IPS DF 4.7 (cell line): ENCODE results near the gene TNFRSF21.
"Not testable (repeated sequence)": the region's sequence is repeated elsewhere in the genome, so short reads cannot be mapped to it uniquely, and the experiment has no call there.

Source experiments
- DNase-seq: peaks from one replicate; pipeline ENCODE4 v3.0.0-alpha.2; 2013; ENCODE audit warnings: low spot score; ENCODE audit errors: extremely low read depth

TNFRSF21 gene

DNA sequence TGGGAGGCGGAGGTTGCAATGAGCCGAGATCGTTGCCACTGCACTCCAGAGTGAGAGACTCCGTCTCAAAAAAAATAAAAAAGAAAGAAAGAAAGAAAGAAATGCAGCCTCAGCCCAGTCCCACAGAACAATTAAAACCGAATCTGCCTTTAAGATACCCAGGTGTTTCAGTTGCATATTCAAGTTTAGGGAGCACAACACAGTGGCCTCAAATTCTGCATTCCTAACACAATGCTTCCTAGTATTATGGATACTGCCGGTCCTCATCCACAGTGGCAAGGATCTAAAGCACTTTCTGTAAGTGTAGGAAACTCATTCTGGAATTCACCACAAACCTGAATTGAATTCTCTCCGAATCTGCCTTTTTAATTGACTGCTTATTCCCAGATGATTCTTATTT lies 80.5 kb downstream of the TNFRSF21 start:
- DNase-seq, result no peak

DNA sequence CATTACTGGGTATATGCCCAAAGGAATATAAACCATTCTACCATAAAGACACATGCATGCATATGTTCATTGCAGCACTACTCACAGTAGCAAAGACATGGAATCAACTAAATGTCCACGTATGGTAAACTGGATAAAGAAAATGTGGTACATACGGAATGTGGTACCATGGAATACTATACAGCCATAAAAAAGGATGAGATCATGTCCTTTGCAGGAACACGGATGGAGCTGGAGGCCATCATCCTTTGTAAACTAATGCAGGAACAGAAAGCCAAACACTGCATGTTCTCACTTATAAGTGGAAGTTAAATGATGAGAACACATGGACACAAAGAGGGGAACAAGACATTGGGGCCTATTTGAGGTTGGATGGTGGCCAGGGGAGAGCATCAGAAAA lies 81.6 kb downstream of the TNFRSF21 start:
- not testable (repeated sequence) for DNase-seq

DNA sequence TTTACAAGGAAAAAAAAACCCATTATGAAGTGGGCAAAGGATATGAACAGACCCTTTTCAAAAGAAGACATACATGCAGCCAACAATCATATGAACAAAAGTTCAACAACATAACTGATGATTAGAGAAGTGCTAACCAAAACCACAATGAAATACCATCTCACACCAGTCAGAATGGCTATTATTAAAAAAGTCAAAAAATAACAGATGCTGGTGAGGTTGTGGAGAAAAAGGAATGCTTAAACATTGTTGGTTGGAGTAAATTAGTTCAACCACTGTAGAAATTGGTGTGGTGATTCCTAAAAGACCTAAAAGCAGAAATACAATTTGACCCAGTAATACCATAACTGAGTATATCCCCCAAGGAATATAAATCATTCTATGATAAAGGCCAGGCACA lies 86.5 kb downstream of the TNFRSF21 start:
- DNase-seq, result not testable (repeated sequence)

DNA sequence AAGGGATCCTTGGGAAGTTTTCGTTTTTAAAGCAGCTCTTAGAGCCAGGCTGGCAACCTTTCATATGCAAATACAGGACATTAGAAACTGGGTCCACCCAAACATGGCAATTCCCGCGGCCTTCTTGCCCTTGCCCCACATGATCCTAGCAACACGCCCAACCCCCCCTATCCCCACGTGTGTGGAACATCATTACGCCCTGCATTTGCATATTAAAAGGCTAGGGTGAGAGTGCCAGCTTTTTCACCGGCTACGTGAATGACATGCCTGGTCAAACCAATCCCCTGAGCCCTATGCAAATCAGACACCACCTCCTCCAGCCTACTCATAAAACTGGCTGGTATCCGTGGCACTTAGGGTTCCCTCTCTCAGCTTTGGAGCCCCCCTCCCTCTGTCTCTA lies 88.1 kb downstream of the TNFRSF21 start:
- DNase-seq, result peak; percentile 51

DNA sequence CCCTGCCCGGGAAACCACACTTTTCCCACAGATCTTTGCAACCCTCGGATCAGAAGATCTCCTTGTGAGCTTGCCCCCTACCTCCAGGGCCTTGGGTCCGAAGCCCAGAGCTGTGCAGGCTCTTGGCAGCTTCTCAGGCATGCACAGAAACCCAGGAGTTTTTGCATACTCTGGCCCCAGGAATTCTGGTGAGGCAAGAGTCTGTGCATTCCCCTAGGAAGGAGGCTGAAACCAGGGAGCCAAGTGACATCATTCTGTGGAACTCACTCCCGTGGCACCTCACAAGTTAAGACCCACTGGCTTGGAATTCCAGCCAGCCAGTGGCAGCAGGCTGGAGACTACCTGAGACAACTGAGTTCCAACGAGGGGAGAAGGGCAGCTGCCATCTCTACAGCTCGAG lies 100.1 kb downstream of the TNFRSF21 start:
- no peak for DNase-seq

DNA sequence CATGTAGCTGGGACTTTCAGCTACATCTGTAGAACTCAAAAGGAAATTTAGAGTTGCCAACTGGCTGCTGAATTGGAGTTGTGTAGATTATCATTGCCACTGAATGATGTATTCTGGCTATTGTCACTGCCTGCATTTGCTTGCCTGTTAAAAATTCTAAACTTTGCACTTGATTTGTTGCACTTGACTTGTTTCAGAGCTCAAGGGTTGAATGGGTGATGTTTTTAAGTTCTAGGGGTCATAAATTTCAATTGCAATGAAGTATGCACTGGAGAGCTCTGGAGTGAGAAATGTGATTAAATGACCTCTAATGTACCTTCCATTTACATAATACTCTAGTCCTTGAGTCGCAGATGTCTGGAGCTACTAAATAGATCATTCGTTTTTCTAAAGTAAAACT lies 102.4 kb downstream of the TNFRSF21 start:
- DNase-seq, result no peak

DNA sequence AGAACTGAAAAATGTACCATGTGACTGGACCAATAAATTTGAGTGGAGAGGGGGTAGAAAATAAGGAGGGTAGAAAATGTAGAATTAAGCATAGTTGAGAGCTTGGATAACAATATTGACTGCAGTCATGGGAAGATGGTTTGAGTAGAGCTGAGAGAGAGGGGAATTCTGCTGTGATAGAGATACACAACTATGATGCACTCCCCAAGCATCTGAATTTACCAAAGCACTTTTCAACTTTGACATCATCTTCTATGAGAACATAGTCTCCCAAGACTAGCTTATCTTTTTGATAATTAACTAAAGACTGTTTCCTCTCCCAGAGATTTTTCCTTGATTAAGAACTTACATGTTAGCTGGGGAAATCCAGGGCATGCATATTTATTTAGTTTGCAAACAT lies 103.1 kb downstream of the TNFRSF21 start:
- no peak for DNase-seq

DNA sequence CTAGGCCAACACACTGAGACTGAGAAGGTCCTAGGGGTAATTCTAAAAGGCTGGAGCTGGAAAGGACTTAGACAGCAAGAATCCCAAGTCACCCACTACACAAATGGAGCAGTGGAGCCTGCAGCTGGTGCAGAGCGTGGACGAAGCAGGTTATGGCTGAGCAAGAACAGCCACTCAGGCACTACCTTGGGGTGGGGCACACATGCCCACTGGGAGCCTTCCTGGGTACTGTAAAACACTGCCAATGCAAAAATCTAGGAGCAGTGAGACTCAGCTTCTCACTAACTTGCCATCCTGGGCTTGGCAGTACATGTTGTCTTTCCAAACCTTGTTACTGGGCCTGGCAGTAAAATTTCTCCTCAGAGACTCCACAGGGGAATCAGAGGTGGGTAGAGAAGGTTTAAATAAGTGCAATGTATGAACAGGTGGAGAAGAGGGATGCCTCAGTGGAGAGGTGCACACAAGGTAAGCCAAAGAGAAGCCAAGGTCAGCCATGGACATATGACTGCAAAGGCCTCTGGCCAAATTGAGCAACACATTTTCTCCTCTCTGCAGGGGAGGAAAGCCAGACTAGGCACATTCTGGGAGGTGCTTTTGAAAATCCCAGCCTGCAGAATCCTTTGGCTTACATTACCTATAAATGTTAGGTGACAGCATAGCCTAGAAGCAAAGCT lies 105.6 kb downstream of the TNFRSF21 start:
- no peak for DNase-seq

DNA sequence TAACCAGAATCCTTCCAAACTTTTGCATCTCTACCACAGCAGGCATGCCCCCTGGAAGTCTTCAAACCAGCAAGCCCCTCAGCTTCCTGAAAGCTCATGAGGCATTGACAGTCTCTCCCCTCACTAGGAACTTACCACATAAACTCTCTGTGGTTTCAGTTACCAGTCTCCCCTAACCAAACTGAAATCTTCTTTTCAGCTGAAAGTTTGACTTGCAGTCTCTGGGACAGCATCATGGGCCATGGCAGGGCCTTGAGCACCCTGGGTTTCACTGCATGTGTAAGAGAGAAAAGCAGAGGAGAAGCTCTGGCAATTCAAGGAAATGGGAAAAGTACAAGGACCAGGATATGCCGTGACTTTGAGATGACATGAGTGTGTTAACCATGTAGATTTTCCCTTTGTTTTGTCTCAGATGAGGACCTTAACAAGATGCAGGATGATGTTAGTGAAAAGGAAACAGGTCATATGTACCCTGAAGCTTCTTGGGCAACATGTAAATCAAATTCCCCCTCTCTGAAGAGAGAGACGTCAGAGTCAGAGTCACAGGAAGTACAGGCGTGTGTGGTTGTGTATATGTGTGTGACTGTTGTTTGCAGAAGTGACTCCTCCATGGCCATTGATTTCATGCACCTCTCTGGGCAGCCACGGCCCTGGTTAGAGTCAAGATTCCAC lies 106.3 kb downstream of the TNFRSF21 start:
- no peak for DNase-seq

DNA sequence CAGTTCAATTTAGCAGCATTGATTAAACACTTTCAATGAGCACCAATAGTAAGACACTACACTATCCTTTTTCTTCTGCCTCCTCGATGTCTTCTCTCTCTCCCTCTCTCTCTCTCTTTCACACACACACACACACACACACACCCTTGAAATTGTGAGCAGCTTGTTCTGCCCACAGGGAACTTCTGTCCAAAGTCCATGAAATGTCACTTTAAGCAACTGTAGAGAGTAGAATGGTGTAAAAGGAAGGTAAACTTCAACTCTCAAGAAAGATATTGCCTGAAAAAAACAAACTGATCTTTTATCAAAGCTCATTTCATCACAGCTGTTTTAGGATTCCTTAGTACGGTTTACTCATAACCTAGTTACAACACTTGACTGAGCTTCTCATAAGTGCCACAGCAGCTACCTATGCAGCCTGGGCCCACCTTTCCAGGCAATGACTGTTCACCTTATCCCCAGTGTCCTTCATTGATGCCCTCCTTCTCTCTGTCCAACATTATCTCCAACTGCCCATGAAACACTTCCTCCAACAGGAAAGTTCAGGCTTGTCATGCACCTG lies 107.0 kb downstream of the TNFRSF21 start:
- DNase-seq, result no peak

DNA sequence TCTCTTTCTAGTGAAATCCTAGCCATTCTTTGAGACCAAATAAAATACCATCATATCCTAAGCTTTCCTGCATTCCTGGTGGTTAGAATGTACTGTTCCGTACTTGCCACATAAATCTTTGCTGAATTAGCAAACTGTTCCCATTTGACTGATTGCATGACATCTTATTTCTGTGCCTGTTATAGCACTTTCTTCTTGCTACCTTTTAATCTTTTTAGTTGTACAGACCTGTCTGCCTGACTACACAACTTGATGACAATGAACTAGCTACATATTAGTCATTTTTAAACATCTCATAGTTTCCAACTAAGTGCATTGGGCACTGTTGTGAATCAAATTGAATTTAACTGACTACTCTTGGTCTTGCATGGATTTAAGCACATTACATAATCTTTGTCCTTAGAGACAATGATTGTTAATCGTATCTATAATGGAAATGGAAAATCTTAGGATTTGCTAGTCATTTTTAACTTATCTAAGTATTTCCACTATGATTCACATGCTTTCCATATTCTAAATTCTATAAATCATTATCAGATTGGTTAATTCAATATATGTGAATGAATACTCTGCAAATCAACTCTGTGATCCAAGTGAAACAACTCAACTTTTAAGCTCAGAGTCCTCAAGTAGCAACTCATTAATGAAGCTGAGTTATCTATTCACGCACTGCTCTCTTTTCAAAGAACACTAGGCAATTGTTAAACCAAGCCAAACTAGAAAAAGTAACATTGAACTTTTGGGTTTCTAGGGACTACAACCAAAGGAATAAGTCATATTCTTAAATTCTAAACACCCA lies 109.0 kb downstream of the TNFRSF21 start:
- no peak for DNase-seq

DNA sequence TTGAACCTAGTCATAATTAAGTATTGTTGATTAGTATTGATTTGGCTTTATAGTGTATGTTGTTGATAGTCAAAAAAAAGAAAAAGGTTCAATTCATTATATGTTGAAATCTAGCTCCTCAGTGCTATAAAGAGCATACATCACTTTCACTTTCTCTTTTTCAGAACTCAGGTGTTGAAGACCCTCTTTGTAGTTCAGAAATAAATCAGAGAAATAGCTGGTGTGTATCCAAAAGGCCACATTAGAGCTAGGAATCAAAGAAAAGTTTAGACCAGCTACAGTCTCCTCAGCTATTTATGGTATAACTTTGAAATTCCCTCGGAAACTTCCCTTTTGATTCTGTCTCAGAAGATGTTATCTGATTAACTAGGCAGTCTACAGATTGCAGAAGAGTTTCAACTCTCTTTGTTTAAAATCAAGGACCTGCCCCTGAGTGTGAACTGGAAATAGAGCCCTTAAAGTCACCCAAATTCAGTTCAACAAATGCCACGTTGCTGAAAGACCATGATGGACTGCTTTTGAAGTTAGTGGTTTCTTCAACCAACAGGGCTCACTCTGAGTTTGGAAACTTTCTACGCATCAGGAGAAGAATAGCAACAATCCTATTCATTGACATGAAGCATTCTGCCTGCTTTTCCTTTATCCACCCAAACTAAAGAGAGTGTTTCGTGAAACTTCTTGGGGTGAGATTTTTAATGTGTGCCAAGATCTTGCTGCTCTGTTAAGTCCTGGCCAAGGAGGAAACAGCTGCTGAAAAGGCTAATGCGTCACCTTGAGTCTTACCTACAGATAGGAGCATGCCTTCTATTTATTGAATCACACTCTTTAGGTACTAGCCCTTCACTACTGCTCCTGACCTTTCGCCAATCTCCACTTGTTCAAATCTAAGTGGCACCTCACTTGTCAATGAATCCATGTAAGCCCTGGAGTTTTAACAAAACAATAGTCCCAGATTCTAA lies 111.7 kb downstream of the TNFRSF21 start:
- no peak for DNase-seq

DNA sequence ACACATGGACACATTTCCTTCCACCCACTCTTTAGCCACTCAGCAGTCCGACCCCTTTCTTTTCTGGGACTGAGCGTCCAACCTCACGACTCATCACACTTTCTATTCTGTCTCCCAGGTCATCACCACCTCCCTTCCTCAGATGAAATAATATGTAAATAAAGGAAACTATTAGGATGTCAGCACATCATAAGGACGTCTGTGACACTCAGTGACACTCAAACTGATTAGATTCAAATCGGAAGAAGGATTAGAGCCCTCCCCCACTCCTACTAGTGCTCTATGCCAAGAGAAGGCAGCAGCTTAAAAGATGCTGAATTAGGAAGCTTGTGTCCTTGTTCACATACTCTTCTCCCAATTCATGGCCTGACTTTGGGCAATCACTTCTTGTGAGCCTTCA lies 113.6 kb downstream of the TNFRSF21 start:
- no peak for DNase-seq

DNA sequence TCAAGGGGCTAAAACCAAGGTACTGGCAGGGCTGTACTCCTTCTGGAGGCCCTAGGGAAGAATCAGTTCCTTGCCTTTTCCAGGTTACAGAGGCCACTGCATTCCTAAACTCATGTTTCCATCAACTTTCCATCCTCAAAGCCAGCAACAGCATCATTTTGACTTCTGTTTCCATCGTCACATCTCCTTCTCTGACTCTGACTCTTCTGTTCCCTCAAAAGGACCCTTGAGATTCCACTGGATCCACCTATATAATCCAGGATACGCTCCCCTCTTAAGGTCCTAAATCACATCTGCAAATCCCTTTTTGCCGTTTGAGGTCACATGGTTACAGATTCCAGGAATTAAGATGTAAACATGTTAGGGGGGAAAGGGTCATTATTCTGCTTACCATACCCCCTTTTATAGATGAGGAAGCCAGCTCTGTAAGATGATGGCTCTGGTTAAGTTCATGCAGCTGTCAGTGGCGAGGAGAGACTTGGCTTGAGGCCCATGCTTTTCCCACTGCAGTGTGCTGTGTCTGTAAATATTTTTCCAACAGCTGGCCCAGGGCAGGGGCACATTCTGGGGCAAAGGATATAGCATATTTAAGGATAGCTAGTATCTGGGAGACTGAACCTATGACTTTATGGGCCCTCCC lies 114.6 kb downstream of the TNFRSF21 start:
- DNase-seq, result no peak

DNA sequence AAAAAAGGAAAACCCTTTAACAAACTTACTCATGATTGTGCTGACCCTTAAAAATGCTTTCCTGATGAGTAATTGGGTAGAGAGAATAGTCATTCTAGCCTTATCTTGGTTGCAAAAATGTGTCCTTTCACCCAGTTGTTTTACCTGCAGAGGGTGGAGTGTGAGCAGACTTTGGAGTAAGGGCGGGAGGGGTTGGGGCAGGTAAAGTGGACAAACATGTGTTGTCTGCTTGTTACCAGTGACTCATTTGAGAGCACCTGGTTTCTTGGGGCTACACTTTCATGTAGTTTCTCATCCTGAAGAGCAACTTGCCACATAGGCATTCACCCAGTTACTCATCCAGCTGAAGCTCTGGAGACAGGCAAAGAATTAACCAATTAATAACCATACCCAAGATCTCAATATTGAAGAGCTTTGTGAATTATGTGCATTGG lies 121.1 kb downstream of the TNFRSF21 start:
- no peak for DNase-seq

DNA sequence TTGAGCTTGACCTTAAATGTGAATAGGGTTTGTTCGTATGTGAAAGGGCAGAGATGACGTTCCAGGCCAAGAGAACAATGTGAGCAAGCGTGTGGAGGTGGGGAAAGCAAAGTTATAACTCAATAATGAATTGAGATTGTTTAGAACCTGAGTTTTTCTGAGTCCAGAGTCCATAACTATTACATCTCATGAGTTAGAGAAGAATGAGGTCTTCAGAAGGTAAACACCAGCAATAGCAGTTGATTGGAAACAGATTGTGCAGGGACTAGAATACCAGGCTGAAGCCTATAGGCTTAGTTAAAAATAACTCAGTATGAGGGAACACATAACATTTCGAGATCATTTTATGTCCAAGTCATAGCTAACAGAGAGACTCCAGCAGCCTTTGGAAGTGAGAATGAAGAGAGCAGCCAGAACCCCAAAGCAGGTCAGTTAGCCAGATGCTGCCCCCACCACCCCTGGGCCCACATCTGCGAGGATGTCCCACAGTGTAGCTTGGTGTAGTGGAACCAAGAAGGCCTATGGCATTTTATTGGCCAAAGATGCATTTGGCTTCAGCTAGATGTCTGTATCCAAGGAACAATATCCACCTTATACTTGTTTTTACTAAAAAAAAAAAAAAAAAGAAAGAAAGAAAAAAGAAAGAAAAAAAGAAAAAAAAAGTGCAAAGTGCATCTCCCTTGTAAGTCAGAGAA lies 121.7 kb downstream of the TNFRSF21 start:
- DNase-seq, result no peak

DNA sequence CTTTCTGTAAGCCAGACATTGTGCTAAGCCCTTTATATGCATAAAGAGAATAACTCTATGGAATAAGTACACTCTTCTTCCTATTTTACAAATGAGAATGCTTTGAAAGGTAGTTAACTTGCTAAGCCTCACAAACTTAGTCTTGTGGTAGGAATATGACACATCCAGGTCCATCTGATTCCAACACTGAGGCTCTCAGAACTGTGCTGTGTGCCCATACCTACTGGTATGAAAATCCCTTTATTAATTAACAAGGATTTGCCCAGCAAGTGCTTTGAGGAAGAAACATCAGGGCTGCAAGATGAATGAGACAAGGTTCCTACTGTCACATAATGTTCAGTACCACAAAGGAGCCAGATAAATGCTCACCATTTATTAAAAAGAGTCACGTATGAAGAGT lies 122.6 kb downstream of the TNFRSF21 start:
- DNase-seq, result no peak

DNA sequence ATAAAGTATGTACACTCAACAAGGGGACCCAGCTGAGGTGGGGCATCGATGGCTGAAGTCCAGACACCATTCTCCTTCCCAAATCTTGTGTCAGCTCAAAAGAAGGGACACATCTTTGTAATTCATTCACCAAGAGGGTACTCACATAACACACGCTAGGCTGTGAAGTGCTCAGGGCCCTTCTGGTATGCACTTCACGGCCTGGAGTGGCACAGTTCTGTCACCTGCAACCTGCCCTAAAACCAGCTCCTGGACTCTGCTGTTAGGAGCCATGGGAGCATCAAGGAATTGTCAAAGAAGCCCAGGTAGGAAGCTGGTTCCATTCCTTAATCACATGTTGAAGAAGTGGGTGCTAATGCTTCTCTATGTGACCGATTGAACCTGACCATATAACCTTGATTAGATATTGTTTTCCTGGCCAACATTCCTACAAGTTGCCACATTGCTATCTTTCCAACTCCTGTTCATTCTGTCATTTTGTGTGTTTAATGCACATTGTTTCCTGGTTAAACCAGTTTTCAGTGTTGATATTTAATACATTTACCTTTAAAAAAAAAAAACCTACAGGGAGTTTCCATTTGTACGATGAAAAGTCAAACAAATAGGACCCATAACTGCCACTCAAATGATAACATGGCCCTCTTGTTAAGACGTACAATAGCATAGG lies 127.3 kb downstream of the TNFRSF21 start:
- DNase-seq, result no peak

DNA sequence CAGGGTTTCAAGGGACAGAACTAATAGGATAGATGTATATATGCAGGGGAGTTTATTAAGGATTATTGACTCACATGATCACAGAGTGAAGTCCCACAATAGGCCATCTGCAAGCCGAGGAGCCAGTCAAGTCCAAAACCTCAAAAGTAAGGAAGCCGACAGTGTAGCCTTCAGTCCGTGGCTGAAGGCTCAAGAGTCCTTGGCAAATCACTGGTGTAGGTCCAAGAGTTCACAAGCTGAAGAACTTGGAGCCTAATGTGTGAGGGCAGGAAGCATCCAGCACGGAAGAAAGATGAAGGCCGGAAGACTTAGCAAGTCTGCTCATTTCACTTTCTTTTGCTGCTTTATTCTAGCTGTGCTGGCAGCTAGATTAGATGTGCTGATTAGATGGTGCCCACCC lies 128.0 kb downstream of the TNFRSF21 start:
- DNase-seq, result no peak
